ENCODE measurements around the gene LRRC27.

DNA sequence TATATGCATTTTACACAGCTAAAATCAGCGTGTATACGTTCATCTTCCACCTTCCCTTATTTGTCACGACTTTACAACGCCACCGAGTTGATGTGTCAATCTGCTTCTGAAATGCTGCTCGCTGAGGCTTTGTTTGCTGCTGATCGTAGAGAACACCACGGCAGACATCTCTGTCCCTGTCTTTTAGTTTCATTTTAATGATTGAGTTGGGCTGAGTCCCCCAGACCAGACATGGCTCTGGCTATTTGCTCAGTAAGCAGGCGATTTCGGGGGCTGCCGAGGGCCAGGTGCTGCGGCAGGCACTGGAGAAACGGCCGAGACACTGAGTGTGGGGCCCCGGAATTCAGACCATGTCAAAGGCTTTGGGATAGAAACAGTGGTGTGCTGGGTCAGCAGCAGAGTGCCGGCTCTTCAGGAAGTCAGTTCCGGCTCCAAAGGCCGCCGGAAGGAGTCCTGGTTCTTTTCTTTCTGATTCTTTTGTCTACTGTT is 5.0 kb downstream of the LRRC27 start:
- TF ChIP-seq, protein P1, sequence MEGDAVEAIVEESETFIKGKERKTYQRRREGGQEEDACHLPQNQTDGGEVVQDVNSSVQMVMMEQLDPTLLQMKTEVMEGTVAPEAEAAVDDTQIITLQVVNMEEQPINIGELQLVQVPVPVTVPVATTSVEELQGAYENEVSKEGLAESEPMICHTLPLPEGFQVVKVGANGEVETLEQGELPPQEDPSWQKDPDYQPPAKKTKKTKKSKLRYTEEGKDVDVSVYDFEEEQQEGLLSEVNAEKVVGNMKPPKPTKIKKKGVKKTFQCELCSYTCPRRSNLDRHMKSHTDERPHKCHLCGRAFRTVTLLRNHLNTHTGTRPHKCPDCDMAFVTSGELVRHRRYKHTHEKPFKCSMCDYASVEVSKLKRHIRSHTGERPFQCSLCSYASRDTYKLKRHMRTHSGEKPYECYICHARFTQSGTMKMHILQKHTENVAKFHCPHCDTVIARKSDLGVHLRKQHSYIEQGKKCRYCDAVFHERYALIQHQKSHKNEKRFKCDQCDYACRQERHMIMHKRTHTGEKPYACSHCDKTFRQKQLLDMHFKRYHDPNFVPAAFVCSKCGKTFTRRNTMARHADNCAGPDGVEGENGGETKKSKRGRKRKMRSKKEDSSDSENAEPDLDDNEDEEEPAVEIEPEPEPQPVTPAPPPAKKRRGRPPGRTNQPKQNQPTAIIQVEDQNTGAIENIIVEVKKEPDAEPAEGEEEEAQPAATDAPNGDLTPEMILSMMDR (conservative IDR thresholded peaks at IDR 0.05; ENCODE audit: low read depth, low read length): no peak
- no peak for TF ChIP-seq EZH2 (IDR thresholded peaks at IDR 0.05; ENCODE audit: low read length, unreplicated experiment)
